Activated CD4-positive, alpha-beta memory T cell treated with anti-CD3 and anti-CD28 coated beads, Interleukin-2, amount 10 ng/mL, durations not matched to agents 7 days and 5 days (primary cell): ENCODE results near the gene HELB. TPM values are rescaled to one million over a fixed set of nuclear protein-coding genes. Genes with fewer than 3 reads are reported as not detected.

Source experiments
- CTCF ChIA-PET: fragments of 350-600 bp; sonication (Branson Sonifier 250); formaldehyde crosslinking; loops from one replicate; lab custom pipeline; 2021; ENCODE audit warnings: antibody characterized with exemption, inconsistent platforms; lab: Charles Lee
- POLR2A ChIA-PET: fragments of 350-600 bp; sonication (Branson Sonifier 250); formaldehyde crosslinking; loops from one replicate; lab custom pipeline; 2021; ENCODE audit warnings: antibody characterized with exemption; lab: Charles Lee
- DNase-seq: peaks from one replicate; pipeline ENCODE4 v3.0.0-alpha.2; 2020
- H3K27ac Mint-ChIP-seq: one replicate; pipeline ENCODE4 v1.8.0; 2021; ENCODE audit warnings: mild to moderate bottlenecking, mixed read lengths
- H3K27me3 Mint-ChIP-seq: one replicate; pipeline ENCODE4 v1.8.0; 2021; ENCODE audit warnings: mixed read lengths
- H3K36me3 Mint-ChIP-seq: one replicate; pipeline ENCODE4 v1.8.0; 2021; ENCODE audit warnings: low read depth, mixed read lengths
- H3K4me1 Mint-ChIP-seq: one replicate; pipeline ENCODE4 v1.8.0; 2021; ENCODE audit warnings: mixed read lengths
- H3K4me3 Mint-ChIP-seq: one replicate; pipeline ENCODE4 v1.8.0; 2021; ENCODE audit warnings: mild to moderate bottlenecking, mixed read lengths
- H3K9me3 Mint-ChIP-seq: one replicate; pipeline ENCODE4 v1.8.0; 2021; ENCODE audit warnings: mixed read lengths
- total RNA-seq, 2 experiments: library from RNA; stranded (reverse); gene quantifications; one replicate each; pipeline ENCODE4 v1.2.3, GENCODE V29; 2021

Gene HELB
- 10 to 100 TPM; 34.2 to 38.3 TPM for total RNA-seq

DNA sequence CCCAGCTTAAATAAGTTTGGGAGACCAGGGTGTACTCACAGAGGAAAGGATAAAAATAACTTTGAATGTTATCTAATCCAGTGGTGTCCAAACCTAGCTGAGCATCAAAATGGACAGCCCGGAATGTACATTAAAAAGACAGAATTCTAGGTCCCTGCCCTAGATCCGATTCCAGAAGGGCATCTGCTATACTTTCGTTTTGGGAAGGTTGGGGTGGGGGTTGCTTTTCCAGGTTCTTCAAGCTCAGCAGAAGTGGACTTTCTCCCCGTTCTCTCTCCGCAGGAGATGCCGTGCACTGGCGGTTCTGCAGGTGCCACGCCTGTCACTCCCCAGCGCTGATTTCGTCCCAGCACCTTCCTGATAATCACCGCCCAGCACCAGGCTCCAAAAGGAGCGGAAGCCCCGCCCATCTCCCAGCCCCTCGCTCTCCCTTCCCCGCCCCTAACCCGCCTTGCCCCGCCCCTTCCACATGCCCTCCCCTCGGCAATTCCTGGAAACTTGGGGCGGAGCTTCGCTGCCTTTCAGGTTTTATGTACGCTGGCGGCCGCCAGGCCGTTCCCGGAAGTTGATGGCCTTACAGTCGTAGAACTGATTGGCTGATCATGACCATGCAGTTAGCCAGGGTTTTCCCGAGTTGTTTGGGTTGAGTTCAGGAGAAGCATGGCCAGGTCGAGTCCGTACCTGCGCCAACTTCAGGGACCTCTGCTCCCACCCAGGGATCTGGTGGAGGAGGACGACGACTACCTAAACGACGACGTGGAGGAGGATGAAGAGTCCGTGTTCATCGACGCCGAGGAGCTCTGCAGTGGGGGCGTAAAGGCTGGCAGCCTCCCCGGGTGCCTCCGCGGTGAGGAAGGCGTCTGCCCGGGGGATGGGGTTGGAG is at the start of gene HELB:
Gene HELB (plus strand): TSS at position 550 of the 883 bp plus-strand sequence. CDS start 111 bp downstream, at position 661.
- ChIA-PET POLR2A (interaction anchor here (0.8 to 4.9 kb wide), 15 partner anchors 9 to 1133 kb away, joined by 3 to 94 read pairs (median 8); partner anchors contain the start of genes CAND1, LEMD3, LLPH and TMBIM4), CTCF (interaction anchor here (0.6 to 4.0 kb wide), 13 partner anchors 9 to 232 kb away, joined by 3 to 19 read pairs (median 5); partner anchors contain the start of genes LLPH and TMBIM4)
- peak within 1 kb of the TSS; percentile 100 for H3K4me3 Mint-ChIP-seq
- H3K27me3 Mint-ChIP-seq: peaks cover 2% of the 10 kb centered on the region
- peaks cover 41% of the 10 kb centered on the region for H3K36me3 Mint-ChIP-seq
- H3K4me1 Mint-ChIP-seq: peaks cover 52% of the 10 kb centered on the region
- no peaks in the 10 kb centered on the region for H3K9me3 Mint-ChIP-seq
- peak within 1 kb of the TSS; percentile 99 for H3K27ac Mint-ChIP-seq
- DNase-seq: peak; percentile 98

DNA sequence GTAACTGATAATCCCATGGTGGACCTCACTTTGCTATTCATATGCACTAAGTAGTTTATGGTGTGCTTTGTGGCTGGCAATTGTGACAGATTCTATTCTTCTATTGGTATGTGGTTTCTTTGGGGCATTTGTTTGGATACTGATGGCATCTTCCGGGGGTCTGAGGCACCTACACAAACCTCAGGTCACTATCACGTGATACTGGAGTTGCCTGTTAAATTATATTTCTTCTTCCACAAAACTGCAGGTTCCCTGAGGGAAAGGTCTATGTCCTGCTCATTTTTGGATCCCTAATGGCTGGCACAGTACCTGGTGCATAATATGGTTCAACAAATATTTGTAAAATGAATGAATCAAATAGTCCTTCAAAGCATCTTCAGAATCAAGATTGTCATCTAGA is 49.5 kb upstream of the HELB start:
- Mint-ChIP-seq H3K36me3 (no peaks in the 10 kb centered on the region), H3K9me3 (no peaks in the 10 kb centered on the region), H3K4me1 (no peaks in the 10 kb centered on the region), H3K27ac (no peak overlapping the region), H3K27me3 (peaks cover 5% of the 10 kb centered on the region), H3K4me3 (no peak overlapping the region)
- POLR2A ChIA-PET: no interaction called here
- CTCF ChIA-PET: no interaction called here
- DNase-seq: no peak

DNA sequence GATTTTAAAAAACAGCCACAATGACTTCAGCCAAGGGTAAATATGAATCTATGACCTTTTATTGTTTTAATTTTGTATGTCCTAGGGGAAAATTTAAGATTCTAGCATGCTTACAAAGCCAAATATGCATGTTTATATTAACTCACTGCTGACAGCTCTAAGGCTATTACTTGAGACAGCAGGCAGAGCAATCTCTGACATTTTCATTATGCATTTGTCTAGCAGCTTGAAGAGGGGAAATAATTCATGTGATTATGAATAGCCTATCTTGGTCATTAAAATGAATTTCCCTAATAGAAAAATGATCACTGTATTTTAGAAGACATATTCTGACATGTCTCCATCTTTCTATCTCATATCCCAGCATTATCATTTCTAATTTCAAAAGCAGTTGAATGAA is 46.6 kb upstream of the HELB start:
- CTCF ChIA-PET: no interaction called here

DNA sequence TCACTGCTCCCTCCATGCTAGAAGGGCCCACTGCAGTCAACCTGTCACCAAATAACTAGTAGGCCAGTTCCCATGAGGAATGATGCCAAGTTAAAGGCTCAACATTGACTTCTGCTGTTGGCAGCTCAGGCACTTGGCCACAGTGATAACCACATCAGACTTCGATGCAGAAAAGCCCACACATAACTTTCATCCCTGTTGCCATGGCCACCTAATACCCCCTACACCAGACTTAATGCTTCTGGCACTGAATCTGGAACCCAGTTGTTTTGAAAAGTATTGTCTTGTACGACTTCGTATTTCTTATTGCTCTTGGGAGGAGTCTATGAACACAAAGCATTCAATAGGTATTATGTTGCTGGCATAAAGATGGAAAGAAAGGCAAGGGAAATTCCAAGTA is 44.3 kb upstream of the HELB start:
- ChIA-PET POLR2A (no interaction called here), CTCF (no interaction called here)
- no peaks in the 10 kb centered on the region for H3K9me3 Mint-ChIP-seq
- no peaks in the 10 kb centered on the region for H3K4me1 Mint-ChIP-seq
- no peaks in the 10 kb centered on the region for H3K27me3 Mint-ChIP-seq
- H3K27ac Mint-ChIP-seq: no peak overlapping the region
- no peak for DNase-seq
- H3K4me3 Mint-ChIP-seq: no peak overlapping the region
- H3K36me3 Mint-ChIP-seq: no peaks in the 10 kb centered on the region

More for the DNA sequence above, 46.6 kb upstream of the HELB start:
- H3K27ac Mint-ChIP-seq: no peak overlapping the region
- H3K27me3 Mint-ChIP-seq: peaks cover 5% of the 10 kb centered on the region
- H3K4me3 Mint-ChIP-seq: no peak overlapping the region
- POLR2A ChIA-PET: no interaction called here
- DNase-seq: no peak
- no peaks in the 10 kb centered on the region for H3K4me1 Mint-ChIP-seq
- H3K9me3 Mint-ChIP-seq: no peaks in the 10 kb centered on the region
- no peaks in the 10 kb centered on the region for H3K36me3 Mint-ChIP-seq

DNA sequence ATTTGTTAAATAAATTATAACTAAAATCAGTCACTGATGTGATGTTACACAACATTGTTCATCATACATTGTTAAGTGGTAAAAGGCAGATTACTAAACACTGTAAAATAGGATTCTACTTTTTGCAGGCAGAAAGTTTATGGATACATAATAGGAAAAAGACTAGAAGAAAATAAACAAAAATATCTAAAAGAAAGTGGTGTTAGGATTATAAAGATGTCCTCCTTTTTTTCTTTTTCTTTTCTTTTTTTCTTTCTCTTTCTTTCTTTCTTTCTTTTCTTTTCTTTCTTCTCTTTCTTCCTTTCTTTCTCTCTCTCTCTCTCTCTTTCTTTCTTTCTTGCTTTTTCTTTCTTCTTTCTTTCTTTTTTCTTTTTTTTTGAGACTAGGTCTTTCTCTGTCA is 39.6 kb upstream of the HELB start:
- no peaks in the 10 kb centered on the region for H3K9me3 Mint-ChIP-seq
- POLR2A ChIA-PET: no interaction called here
- H3K27ac Mint-ChIP-seq: no peak overlapping the region
- DNase-seq: no peak
- no peak overlapping the region for H3K4me3 Mint-ChIP-seq
- CTCF ChIA-PET: no interaction called here
- H3K27me3 Mint-ChIP-seq: peaks cover 4% of the 10 kb centered on the region
- no peaks in the 10 kb centered on the region for H3K36me3 Mint-ChIP-seq
- H3K4me1 Mint-ChIP-seq: peaks cover 2% of the 10 kb centered on the region

DNA sequence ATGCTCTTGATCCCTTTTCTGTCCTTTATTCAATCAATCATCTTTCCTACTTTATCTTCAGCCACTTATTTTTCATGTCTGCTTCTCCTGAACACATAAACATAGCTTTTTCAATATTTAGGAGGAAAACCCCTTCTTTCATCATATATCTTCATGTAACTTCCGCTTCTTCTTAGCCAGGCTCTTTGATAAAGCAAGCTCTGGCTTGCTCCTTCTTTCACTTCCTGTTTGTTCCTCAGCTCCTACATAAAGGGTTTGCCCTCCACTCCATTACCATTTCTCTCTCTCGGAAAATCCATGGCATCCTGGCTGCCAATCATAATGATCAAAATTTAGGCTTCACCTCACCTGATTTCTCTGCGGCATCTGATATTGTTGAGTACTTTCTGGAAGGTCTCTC is 33.7 kb upstream of the HELB start:
- ChIA-PET POLR2A (no interaction called here), CTCF (interaction anchor here (0.6 to 8.2 kb wide), 3 partner anchors 34 to 195 kb away, joined by 3 to 82 read pairs (median 5); partner anchors contain the start of gene HELB)
- no peak overlapping the region for H3K4me3 Mint-ChIP-seq
- peaks cover 4% of the 10 kb centered on the region for H3K27me3 Mint-ChIP-seq
- no peak overlapping the region for H3K27ac Mint-ChIP-seq
- H3K9me3 Mint-ChIP-seq: no peaks in the 10 kb centered on the region
- H3K4me1 Mint-ChIP-seq: peaks cover 2% of the 10 kb centered on the region
- no peaks in the 10 kb centered on the region for H3K36me3 Mint-ChIP-seq
- DNase-seq: no peak

DNA sequence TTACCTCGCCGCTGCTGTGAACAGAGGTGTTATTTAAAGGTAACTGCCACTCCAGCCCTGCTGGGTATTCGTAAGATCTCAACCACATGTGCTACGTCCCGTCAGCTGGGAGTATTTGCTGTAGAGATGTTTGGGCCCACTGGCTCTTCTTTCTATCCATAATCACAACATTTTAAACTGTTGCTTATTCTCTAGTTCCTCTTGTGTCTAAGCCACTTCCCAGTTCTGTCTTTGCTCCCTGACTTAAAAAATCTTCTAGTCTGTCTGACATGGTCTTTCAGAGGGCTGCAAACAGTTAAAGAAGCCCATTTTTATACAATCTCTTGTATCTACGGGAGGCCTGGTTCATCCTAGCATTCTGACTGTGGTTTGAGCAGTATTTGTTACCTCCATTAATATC is 33.2 kb upstream of the HELB start:
- Mint-ChIP-seq H3K27ac (no peak overlapping the region), H3K9me3 (no peaks in the 10 kb centered on the region), H3K27me3 (peaks cover 2% of the 10 kb centered on the region), H3K4me1 (peaks cover 3% of the 10 kb centered on the region), H3K36me3 (no peaks in the 10 kb centered on the region), H3K4me3 (no peak overlapping the region)
- ChIA-PET POLR2A (interaction anchor here (0.6 to 2.5 kb wide), 6 partner anchors 10 to 293 kb away, joined by 3 to 9 read pairs (median 6); partner anchors contain the start of gene HELB), CTCF (interaction anchor here (0.7 to 8.2 kb wide), 22 partner anchors 10 to 426 kb away, joined by 3 to 82 read pairs (median 5); partner anchors contain the start of gene HELB)
- no peak for DNase-seq

DNA sequence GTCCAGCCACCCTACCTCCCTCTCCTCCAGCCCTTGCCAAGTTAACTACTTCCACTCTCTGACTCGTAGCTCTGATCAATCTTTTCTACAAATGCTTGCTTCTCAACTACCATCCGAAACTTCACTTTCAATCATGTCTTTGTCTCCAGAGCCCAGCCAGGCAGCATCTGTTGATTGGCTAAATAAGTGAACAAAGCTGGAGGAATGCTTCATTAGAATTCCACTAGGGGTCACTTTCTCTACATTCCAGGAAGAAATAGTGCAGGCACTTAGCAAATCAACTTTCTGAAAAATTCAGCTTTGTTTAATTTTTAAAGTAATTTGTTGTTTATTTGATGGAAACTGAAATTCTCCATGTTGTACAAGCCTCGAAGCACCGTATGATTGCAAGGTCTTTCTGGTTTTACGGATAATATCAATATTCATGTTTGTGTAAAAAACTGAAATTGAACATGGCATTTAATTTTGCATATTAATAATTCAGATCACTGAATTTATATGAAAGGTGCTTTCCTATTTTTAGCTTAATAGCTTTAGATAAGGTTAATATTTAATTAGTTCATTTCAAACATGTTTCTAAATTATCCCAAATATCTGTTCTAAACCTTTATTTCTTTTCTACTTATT is 32.4 kb upstream of the HELB start:
- Mint-ChIP-seq H3K4me3 (no peak overlapping the region), H3K4me1 (peaks cover 6% of the 10 kb centered on the region), H3K36me3 (no peaks in the 10 kb centered on the region), H3K27ac (no peak overlapping the region), H3K9me3 (no peaks in the 10 kb centered on the region), H3K27me3 (no peaks in the 10 kb centered on the region)
- CTCF ChIA-PET: interaction anchor here (0.6 to 8.2 kb wide), 33 partner anchors 9 to 591 kb away, joined by 3 to 82 read pairs (median 4); partner anchors contain the start of gene HELB
- peak; percentile 29 for DNase-seq
- POLR2A ChIA-PET: interaction anchor here (0.6 to 2.5 kb wide), 7 partner anchors 10 to 293 kb away, joined by 3 to 9 read pairs (median 5); partner anchors contain the start of gene HELB

DNA sequence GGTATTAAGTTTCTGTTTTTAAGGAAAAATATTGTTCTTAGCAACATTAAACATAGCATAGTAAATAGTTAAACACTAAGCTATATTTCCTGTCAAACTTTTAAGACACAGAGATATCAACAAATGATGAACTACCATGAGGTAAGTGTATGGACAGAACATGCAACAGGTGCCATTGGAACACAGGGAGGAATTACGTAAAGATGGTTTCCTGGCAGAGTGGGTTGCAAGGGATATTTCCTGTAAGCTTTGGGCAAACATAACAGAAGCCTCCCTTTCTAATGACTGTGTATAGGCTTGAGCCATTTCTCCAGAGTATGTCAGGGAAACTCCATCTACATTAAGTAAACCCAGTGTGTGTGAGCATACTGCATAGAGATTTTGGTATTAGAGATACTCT is 31.7 kb upstream of the HELB start:
- CTCF ChIA-PET: interaction anchor here (0.7 to 8.2 kb wide), 24 partner anchors 8 to 591 kb away, joined by 3 to 82 read pairs (median 5); partner anchors contain the start of gene HELB
- Mint-ChIP-seq H3K36me3 (no peaks in the 10 kb centered on the region), H3K9me3 (no peaks in the 10 kb centered on the region), H3K27me3 (no peaks in the 10 kb centered on the region), H3K4me1 (peaks cover 7% of the 10 kb centered on the region), H3K4me3 (no peak overlapping the region), H3K27ac (no peak overlapping the region)
- DNase-seq: no peak
- POLR2A ChIA-PET: interaction anchor here (1.5 to 2.5 kb wide), 4 partner anchors 9 to 42 kb away, joined by 5 to 9 read pairs (median 7); partner anchors contain the start of gene HELB

DNA sequence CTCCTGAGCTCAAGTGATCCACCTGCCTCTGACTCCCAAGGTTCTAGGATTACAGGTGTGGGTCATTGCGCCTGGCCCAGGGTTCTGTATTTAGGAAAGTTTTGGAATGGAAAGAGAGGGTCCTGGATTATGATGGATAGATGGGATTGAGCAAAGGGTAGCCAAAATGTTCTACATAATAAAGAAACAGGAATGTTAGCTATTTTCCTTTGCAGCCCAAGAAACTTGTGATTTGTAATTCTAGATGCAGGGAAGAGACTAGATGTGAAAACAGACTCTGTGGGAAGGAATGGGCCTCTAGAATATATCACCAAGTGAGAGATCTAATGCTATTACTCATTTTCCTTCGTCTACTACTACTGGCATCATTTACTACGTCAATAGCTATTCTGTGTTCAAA is 29.6 kb upstream of the HELB start:
- H3K27me3 Mint-ChIP-seq: no peaks in the 10 kb centered on the region
- H3K27ac Mint-ChIP-seq: no peak overlapping the region
- no peaks in the 10 kb centered on the region for H3K36me3 Mint-ChIP-seq
- no peak overlapping the region for H3K4me3 Mint-ChIP-seq
- H3K9me3 Mint-ChIP-seq: no peaks in the 10 kb centered on the region
- ChIA-PET POLR2A (interaction anchor here (1.1 to 1.2 kb wide), 2 partner anchors 38 to 142 kb away, joined by 3 read pairs; partner anchors contain the start of gene LLPH), CTCF (interaction anchor here (8.2 kb wide), 1 partner anchor 135 kb away, joined by 82 read pairs; no protein-coding TSS in a partner anchor)
- DNase-seq: no peak
- peaks cover 14% of the 10 kb centered on the region for H3K4me1 Mint-ChIP-seq

DNA sequence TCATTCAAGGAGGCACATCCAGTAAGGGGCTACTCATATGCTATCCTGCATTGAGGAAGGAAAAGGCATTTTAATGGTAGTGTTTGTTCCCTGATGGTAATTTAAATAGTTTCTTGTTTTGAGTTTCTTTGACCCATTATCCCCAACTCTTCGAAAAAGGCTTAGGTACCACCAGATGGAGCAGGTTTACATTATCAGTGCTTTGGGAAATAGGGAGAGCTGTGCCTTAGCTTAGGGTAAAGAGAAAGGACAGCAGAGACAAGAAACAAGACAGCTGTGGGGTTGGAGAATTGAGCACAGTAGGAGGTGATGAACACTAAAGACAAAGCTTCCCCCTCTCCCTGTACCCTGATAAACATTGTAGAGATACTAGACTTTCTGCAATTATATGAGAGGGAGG is 29.1 kb upstream of the HELB start:
- Mint-ChIP-seq H3K4me1 (peaks cover 14% of the 10 kb centered on the region), H3K27ac (no peak overlapping the region), H3K9me3 (no peaks in the 10 kb centered on the region), H3K27me3 (no peaks in the 10 kb centered on the region), H3K4me3 (no peak overlapping the region), H3K36me3 (no peaks in the 10 kb centered on the region)
- DNase-seq: no peak
- ChIA-PET POLR2A (interaction anchor here (1.1 to 1.2 kb wide), 2 partner anchors 38 to 142 kb away, joined by 3 read pairs; partner anchors contain the start of gene LLPH), CTCF (interaction anchor here (8.2 kb wide), 1 partner anchor 134 kb away, joined by 82 read pairs; no protein-coding TSS in a partner anchor)

DNA sequence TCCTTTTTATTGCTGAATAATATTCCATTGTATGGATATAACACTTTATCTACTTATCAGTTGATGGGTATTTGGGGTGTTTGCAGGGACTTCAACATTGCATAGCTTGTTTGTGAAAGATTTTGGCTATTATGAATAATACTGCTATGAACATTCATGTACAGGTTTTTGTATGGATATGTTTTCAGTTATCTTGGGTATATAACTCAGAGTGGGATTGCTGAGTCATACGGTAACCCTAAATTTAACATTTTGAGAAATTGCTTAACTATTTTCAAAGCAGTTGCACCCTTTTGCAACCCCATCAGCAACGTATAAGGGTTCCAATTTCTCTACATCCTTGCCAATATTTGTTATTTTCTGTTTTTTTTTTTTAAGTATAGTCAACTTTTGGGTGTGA is 27.3 kb upstream of the HELB start:
- CTCF ChIA-PET: interaction anchor here (8.2 kb wide), 1 partner anchor 133 kb away, joined by 82 read pairs; no protein-coding TSS in a partner anchor
- Mint-ChIP-seq H3K9me3 (no peaks in the 10 kb centered on the region), H3K4me1 (peaks cover 25% of the 10 kb centered on the region), H3K4me3 (no peak overlapping the region), H3K27me3 (no peaks in the 10 kb centered on the region), H3K27ac (no peak overlapping the region), H3K36me3 (no peaks in the 10 kb centered on the region)
- no peak for DNase-seq
- POLR2A ChIA-PET: no interaction called here
